GM23248 (cell line): ENCODE measurements around the gene COPRS.

ENCODE experiments used
- EZH2 ChIP-seq: fragments of 200-600 bp; sonication (generic); IDR thresholded peaks from 2 replicates; pipeline ENCODE4 v1.6.1; 2018; ENCODE audit warnings: antibody characterized with exemption, mild to moderate bottlenecking; ENCODE audit not compliant: insufficient read depth, poor library complexity, severe bottlenecking
- EZH2phosphoT487 ChIP-seq: fragments of 200-600 bp; sonication (generic); IDR thresholded peaks from 2 replicates; pipeline ENCODE4 v1.6.1; 2018; ENCODE audit warnings: antibody characterized with exemption, moderate library complexity, mild to moderate bottlenecking, low read depth; ENCODE audit not compliant: insufficient read depth

DNA sequence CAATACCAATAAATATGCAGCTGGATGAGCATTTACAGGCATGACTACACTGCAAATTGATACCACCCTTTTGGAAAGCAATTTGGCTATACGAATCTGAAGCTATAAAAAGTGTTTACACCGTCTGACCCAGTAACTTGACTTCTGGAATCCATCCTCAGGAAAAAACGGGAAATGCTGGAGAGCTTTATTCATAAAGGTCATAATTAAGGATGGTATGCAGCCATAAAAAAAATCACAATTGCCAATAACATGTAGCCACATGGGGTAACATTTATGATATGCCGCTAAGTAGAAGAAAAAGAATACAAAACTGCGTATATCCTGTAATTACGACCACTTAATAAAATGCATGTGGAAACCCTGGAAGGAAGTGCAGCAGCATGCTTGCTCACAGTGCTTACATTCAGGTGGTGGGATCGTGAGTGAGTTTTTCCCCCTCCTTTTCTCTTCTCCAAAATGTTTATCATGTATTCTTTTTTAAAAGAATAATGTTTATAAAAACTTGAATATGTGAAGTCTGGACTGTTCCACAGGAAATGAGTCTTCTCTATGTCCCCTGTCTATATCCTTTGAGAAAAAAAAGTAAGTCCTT lies 34.2 kb downstream of the COPRS start:
- TF ChIP-seq EZH2 (no peak), EZH2phosphoT487 (no peak)
